ENCODE results near the gene MKX.
"Not testable (repeated sequence)": the region's sequence is repeated elsewhere in the genome, so short reads cannot be mapped to it uniquely, and the experiment has no call there.

The MKX gene

DNA sequence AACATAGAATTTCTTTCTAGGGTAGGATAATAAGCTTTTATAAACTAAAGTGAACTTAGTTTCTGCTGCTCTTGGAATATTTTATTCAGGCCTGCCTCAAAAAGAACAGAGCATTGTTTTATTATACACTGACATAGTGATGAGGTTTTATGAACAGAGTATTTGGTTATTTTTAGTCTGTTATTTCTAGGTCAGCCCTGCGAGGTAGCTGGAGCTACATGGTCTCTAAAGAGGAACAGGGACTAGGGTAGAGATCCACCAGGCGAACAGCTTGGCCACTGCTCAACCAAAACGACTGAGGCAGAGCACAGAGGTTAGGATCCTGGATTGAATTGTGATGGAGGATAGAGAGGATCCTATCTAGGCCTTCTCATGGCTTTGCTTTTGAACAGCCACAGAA lies 53.0 kb downstream of the MKX start:
- DNase-seq (ENCODE audit: low read depth), result no peak

DNA sequence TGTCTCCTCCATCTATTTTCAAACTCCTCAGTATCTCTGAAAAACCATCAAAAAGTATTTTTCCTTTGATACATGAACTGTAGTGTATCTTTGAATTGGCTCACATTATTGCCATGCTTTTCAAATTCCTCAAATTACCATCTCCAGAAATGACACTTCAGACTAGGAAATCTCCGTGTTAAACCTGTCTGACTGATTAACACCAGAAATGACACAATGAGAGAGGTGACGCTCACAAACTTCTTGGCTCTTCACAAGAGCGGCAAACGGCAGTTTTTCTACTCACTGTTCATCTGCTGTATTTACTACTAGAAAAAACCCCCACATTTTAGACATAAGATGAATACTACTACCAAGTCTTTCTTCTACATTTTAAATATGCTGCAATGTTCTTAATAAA lies 56.6 kb downstream of the MKX start:
- no peak for DNase-seq (ENCODE audit: low read depth)

DNA sequence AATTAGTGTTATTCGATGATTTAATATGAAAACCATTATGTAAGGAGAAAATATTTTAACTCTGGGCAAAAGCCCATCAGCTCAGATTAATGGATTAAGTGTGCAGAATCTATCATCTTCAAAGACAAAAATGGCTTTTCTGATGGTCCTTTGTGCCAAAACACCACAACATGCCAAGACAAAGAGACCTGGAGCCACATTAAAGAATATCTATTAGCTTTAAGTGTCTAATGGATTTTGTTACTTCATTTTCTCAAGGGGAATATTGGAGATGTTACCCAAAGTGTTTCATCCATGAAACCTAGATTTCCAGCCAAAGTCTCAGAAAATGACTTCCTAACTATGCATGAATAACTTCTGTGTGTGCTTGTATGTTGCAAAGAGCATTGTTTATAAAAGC lies 57.3 kb downstream of the MKX start:
- no peak for DNase-seq (ENCODE audit: low read depth)

DNA sequence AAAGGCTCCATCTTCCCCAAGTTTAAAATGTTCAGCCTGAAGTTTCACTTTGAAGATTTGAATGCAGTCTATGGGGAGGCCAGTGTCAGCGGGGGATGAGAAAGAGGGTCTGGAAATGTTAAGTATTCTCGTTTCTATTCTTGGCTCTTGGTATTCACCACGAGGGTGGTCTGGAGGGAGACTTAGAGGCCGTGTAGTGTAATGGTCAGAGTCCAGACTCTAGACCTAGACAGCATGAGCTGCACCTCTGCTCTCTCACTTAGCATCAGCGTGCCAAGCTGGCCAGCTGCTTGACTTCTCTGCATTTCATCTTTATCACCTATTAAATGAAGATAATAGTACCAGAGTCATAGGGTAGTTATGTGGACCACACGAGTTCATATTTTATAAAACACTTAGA lies 57.9 kb downstream of the MKX start:
- DNase-seq (ENCODE audit: low read depth), result no peak

DNA sequence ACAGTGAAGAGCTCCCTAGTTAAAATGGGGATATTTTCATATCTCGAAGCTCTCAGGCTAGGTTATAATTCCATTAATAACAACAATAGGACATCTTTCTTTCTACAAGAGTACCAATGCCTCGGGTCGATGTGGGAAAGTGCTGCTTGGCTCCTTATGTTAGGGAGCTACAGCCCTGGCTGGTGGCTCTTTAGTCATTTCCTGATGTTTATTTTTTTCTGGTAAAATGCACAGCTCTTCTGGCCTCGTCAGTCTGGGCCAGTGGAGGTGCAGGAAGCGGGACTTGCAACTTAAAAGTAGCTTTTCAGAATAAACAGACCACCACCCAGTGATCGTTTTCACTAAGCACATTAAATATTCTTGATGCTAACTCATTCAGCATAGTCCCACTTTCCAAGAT lies 58.3 kb downstream of the MKX start:
- no peak for DNase-seq (ENCODE audit: low read depth)

DNA sequence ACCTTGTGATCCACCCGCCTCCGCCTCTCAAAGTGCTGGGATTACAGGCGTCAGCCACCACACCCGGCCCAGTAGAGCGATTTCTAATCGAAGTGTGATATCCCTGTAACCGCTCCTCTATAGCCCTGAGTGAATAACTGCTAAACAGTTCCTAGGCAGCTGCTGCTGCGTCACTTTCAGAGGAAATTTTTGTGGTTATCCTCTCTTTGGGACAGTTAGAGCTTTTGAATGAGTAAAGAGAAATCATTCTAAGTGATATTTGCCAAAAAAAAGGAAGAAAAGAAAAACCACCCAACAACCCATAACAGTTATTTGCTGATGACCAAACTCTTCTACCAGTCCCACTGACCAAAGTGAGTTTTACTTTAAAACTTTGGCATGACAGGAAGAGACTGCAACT lies 59.9 kb downstream of the MKX start:
- DNase-seq (ENCODE audit: low read depth), result no peak

DNA sequence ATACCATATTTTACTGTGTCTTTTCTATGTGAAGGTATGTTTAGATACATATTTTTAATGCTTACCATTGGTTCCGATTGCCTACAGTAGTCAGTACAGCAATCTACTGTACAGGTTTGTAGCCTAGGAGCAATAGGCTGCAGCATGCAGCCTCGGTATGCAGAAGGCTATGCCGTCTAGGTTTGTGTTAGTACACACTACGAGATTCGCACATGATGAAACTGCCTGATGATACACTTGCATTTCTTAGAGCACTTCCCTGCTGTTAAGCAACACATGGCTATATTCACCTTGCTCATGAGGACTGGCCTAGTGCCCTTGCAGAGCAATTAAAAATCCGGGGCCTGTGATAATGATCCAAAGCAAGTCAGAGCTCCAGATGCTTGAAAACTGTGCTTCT lies 62.4 kb downstream of the MKX start:
- DNase-seq (ENCODE audit: low read depth), result no peak

DNA sequence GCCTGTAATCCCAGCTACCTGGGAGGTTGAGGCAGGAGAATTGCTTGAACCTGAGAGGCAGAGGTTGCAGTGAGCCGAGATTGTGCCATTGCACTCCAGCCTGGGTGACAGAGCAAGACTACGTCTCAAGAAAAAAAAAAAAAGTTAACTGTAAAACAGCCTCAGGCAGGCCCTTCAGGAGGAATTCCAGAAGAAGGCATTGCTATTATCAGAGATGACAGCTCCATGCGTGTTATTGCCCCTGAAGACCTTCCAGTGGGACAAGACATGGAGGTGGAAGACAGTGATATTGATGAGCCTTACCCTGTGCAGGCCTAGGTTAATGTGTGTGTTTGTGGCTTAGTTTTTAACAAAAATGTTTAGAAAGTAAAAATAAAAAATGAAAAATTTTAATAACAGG lies 63.8 kb downstream of the MKX start:
- not testable (repeated sequence) for DNase-seq (ENCODE audit: low read depth)

DNA sequence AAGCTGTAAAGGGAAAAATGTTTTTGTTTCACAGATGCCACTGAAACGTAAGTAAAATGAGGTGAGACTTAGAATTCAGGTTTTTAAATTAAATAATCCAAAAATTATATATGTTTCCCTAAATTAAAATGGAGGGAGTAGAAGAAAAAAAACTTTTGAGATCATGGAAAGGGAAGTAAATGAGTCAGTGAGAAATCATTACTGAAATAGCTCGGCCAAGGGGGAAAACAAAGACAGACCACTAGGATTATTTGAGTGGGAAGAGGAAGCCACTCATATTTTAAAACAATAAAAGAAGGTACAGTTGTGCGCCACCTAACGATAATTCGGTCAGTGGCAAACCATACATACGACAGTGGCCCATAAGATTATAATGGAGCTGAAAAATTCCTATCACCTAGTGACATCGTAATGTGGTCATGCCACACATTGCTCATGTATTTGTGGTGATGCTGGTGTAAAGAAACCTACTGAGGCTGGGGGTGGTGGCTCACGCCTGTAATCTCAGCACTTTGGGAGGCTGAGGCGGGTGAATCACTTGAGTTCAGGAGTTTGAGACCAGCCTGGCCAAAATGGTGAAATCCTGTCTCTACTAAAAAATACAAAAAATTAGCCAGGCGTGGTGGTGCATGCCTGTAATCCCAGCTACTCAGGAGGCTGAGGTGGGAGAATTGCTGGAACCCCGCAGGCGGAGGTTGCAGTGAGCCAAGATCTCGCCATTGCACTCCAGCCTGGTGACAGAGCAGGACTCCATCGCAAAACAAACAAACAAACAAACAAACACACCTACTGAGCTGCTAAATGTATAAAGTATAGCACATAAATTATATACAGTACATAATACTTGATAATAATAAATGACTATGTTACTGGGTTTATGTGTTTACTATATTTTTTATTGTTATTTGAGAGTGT lies 64.7 kb downstream of the MKX start:
- no peak for DNase-seq (ENCODE audit: low read depth)

DNA sequence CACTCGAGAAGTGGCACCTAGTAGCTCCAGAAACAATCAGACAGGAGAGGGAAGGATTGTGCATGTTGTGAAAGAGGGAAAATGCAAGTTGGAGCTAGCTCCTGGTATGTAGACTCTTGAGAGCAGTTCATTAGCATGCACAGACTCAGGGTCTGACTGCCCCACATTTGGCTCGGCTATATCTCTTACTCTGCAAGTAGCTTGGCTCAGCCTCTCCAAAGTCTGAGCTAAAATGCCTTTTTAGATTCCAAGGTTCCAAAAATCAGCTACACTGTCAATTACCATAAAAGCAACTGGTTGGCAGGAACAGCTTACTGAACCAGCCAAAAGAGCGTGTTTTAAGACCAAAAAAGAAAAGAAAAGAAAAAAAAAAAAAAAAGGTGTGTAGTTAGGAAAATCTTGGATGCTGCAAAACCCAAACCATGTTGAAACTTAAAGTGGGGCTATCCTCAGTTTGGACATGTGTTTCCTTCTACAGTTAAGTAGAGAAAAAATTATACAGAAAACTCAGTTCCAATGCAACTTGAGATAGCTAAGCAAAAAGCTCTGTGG lies 65.5 kb downstream of the MKX start:
- DNase-seq (ENCODE audit: low read depth), result no peak

DNA sequence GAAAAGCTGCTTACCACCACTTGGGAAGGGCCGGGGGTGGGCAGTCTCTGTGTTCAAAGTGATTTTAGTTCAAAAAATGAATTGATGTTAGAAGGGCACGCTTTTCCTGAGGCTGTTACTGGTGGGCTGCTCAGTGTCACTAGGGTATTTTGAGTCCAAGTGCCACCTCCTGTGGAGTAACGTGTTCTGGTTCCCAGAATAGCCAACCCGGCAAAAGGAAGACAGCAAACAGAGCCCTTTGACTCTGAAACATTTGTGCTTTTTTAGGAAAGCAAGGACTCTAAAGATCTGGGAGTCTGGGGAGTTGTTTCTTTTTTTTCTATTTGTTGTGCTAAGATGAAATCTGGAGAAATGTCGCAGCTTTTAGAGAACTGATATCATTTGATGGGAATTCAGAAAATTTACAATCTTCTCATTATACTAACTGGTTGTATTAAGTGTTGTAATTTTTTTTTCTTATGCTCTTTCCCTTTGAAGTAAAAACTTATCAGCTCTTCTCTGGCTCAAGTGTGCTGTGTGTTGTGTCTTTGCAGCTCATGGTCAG lies 66.2 kb downstream of the MKX start:
- no peak for DNase-seq (ENCODE audit: low read depth)

DNA sequence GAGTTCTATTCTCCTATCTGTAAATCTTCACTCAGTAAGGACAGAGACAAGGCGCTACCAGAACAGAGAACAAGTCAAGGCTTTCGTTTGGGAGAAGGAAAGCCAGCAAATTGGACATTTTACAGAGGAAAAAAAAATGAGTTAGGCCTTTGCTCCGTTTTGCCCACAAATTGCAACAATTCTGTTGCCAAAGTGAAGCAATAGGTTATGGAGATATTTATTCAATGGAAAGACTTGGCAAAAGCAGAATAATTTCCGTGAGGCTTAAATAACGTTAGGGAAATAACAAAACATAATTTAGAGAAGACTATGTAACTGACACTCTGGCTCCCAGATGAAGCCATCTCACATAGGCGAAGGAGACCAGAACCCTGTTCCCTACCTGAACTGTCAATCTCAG lies 67.5 kb downstream of the MKX start:
- no peak for DNase-seq (ENCODE audit: low read depth)

DNA sequence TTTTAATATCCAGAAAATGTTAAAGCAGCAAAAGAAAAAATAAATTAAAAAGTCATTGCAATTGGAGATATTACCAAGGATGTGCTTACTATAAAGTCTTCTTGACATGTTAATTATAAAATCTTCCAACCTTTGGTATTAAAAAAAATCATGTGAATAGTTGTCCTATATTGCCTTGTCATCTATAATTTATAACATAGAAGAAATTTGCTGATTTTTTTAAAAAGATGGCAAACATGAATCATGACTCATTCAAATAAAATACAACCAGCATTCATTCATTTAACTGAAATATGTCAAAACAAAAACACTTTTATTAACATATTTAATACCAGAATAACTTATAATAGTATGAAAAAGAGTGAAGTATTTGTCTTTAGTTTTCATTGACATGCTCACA lies 72.6 kb downstream of the MKX start:
- DNase-seq (ENCODE audit: low read depth), result no peak

DNA sequence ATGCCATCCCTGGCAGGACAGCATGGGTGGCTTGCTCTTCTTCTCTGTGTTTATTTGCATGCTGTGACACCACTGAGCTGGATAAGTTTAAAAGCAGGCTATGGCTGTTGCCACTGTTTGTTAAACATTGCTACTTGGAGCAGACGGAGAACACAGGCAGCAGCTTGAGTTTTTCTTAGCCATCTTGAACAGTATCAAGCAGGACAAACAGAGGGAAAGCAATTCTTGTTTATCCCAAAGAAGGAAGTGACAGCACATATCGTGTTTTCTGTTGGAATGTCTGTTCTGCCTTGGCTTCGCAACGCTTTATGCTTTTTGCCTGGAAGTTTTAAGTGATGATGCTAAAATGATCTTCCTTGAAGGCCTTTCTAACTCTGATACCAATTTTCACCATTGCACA lies 73.8 kb downstream of the MKX start:
- no peak for DNase-seq (ENCODE audit: low read depth)

DNA sequence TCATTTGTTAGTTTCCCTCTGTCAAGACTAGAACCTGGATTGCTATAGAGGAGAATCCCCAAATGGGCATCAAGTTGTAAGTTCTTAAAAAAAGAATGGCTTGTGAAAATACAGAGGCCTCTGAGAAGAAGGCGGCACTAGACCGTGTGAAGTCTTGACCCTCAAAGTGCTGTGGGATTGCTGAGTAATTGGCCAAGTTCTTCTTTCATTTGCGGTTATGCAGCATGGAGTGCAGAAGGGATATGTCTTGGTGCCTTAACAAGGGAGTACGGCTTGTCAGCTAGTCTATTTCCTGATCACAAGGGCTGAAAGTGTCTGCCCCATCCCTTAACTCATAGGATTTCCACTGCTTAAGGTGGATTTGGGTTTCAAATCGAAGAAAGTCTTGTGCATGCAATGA lies 81.2 kb downstream of the MKX start:
- no peak for DNase-seq (ENCODE audit: low read depth)

DNA sequence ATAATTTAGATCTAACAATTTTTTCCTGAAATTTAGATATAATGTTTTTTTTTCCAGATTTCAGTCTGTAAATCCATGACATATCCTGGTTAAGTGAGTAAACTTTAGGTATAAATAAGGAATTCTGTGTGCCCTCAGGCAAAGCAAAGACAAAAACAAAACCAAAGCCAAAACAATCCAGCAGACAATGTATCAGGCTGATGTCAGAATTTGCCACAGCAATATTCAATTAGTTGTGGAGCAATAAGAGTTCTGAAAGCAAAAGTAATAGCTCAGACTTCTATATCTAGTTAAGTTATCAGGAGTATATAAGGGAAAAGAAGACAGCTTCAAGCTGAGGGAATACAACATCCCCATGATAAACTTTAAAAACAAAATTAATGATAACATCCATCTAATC lies 82.0 kb downstream of the MKX start:
- DNase-seq (ENCODE audit: low read depth), result no peak

DNA sequence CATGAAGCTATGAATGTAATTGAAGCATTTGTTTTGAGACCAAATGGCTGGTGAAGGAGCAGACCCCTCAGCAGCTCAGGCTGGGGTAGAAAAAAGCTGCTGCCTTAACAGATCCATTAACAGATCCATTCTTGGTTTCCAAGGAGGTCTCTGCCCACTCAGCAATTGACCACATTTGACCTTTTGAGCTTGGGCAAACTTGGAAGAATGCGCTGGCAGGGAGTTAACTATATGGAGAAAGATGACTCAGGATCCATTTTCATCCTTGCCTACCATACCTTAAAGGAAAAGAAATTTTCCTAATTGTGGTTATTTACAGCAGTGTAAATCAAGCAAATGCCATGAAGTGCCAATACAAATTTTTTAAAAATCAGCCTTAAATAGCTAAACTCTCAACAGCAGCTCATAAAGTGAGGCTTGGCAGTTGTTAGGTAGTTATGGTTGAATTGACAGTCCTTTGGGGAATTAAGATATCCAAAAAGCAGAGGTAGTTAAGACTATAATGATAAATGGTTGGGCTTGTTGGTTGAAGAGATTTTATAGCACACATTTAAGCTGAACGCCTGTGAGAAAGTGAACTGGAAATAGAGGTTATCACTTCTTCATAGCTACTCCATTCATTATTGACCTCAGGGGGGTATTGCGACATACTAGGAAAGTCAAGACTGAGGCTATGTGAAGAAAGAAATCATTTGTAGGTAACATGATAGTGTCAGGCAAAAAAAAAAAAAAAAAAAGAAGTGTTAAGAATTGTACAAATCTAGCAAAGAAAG lies 83.9 kb downstream of the MKX start:
- DNase-seq (ENCODE audit: low read depth), result no peak

DNA sequence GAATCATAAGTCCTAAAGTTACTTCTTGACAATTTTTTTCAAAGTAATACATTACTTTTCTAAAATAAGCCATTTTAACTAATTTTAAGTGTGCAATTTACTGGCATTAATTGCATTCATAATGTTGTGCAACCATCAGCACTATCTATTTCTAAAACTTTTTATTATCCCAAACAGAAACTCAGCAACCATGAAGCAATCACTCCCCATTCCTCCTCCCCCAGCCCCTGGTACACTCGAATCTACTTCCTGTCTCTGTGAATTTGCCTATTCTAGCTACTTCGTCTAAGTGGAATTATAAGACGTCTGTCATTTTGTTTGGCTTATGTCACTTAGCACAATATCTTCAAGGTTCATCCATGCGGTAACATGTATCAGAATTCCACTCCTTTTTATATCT lies 84.9 kb downstream of the MKX start:
- DNase-seq (ENCODE audit: low read depth), result no peak

DNA sequence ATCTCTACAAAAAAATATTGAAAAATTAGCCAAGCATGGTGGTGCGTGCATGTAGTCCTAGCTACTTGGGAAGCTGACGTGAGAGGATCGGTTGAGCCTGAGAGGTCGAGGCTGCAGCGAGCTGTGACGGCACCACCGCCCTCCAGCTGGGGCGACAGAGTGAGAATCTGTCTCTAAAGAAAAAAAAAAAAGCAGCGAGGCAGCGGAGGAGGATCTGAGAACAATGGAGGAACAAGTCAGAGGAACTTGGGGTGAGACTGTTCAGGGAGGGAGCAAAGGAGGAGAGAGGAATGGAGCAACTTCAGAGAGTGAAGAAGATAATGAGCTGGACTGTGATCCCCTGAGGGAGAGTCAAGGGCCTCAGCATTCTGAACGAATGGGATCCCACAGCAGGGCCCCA lies 85.4 kb downstream of the MKX start:
- DNase-seq (ENCODE audit: low read depth), result no peak

DNA sequence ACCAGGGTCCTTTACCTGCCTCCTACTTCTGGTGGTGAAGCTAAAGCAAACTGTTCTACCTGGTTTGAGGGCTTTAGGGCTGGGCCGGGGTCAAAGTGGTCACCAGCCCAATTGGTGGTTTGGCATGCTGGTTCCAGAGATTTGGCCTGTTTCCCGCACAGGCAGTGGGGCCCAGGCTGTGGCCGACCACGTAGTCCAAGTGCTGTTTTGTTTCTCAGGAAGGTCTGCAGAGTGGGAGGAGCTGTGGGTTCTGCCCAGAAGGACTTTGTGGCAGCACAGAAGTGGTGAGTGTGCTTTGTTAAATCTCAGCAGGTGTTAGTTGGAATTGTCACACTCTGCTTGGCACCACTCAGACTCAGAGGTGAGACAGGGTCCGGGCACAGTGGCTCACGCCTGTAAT lies 85.8 kb downstream of the MKX start:
- no peak for DNase-seq (ENCODE audit: low read depth)

DNA sequence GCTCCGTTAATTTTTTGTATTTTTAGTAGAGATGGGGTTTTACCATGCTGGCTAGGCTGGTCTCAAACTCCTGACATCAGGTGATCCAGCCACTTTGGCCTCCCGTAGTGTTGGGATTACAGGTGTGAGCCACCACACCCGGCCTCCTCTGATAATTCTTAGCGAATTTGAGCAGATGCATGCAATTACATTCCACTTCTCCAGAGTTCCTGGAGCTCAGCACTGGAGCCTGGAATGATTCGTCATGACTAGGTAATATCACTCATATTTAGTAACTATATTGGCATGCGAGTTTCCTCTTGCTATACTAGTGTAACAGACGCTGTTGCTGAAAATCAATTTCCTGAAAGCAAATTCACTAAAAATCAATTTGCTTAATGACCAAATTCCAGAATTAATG lies 86.8 kb downstream of the MKX start:
- DNase-seq (ENCODE audit: low read depth), result no peak

DNA sequence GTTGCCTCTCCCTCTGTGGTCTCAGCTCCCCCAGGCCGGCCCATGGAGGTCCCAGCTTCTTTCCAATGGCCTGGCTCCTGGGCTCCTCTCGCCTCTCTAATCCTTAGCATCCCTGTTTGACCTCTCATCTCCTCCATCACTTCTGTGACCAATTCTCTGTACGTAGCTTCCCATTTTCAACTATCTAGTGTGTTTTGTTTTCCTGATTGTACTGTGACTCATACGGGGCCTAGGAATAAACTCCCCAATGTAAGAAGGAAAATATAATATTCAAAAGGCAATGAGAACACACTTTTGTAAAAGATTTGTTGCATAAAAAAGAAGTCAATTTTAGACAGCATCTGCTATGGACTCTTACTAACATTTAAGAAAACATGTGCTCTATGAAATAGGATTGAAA lies 90.3 kb downstream of the MKX start:
- no peak for DNase-seq (ENCODE audit: low read depth)

DNA sequence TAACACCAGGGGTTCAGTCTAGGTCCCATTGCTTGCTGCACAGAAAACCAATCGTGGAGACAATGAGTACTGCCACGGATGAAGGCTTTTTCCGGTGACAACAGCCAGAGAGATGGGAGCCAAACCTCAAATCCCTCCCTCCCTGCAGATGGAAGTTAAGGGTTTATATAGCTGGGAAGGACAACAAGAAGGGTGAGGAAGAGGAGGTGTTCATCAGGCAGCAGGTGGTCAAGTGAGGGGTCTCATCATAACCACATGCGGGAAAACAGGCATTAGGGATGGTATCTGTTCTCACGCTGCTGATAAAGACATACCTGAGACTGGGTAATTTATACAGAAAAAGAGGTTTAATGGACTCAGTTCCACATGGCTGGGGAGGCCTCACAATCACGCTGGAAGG lies 91.3 kb downstream of the MKX start:
- DNase-seq (ENCODE audit: low read depth), result no peak

Measured in non-pigmented ciliary epithelial cell (primary cell).